HEK293 (cell line): ENCODE measurements around the gene TFPI.
A peak's percentile ranks its signal among the peaks of the same experiment; 100 is the strongest.

Experiments
- CTCF ChIA-PET: fragments of 350-600 bp; formaldehyde crosslinking; extraction: SDS; loops from one replicate; lab custom pipeline; 2021; ENCODE audit warnings: antibody characterized with exemption; lab: Yijun Ruan, JAX
- POLR2A ChIA-PET: fragments of 300-600 bp; formaldehyde crosslinking; extraction: SDS; loops from one replicate; lab custom pipeline; 2020; ENCODE audit warnings: antibody characterized with exemption, inconsistent platforms; lab: Yijun Ruan, JAX
- H3K27ac ChIP-seq: fragments of 200-500 bp; sonication (Bioruptor generic); 2 replicates; pipeline ENCODE4 v1.5.1; 2014; ENCODE audit warnings: low read depth, low read length, control low read depth, inconsistent platforms; ENCODE audit errors: extremely low read depth
- H3K36me3 ChIP-seq, 2 experiments: fragments of 200-500 bp in 1 of 2; sonication (Bioruptor generic) in 1 of 2; 1 replicate in 1 of 2; 2 replicates in 1 of 2; pipeline ENCODE4 v1.5.1; 2014 to 2017; ENCODE audit warnings: inconsistent platforms in 2 of 2, low read length in 2 of 2; ENCODE audit not compliant: control insufficient read depth in 2 of 2, insufficient read depth in 1 of 2
- H3K4me1 ChIP-seq: fragments of 200-500 bp; sonication (Bioruptor generic); 2 replicates; pipeline ENCODE4 v1.5.1; 2014; ENCODE audit warnings: mild to moderate bottlenecking, low read length, inconsistent platforms; ENCODE audit not compliant: control insufficient read depth, insufficient read depth
- H3K4me3 ChIP-seq: 2 replicates; pipeline ENCODE4 v1.5.1; 2011; ENCODE audit warnings: low read depth, mild to moderate bottlenecking, control low read depth, low read length, moderate library complexity
- H3K9me3 ChIP-seq: fragments of 200-500 bp; sonication (Bioruptor generic); 2 replicates; pipeline ENCODE4 v1.5.1; 2014; ENCODE audit warnings: low read depth, low read length, inconsistent platforms; ENCODE audit not compliant: control insufficient read depth, insufficient read depth
- GLI2 ChIP-seq: fragments of 450-650 bp; formaldehyde crosslinking; IDR thresholded peaks from 2 replicates; pipeline ENCODE4; 2017; ENCODE audit warnings: missing biosample characterization, missing genetic modification characterization, low read depth, borderline replicate concordance
- PRDM1 ChIP-seq: fragments of 450-650 bp; formaldehyde crosslinking; IDR thresholded peaks from 2 replicates; pipeline ENCODE4; 2016; ENCODE audit warnings: missing biosample characterization, missing genetic modification characterization
- PRDM6 ChIP-seq: fragments of 450-650 bp; formaldehyde crosslinking; IDR thresholded peaks from 2 replicates; pipeline ENCODE4 v1.5.1; 2017; ENCODE audit warnings: missing biosample characterization, missing genetic modification characterization
- TRIM28 ChIP-seq: IDR thresholded peaks from 2 replicates; pipeline ENCODE4 v1.6.1; 2011; ENCODE audit warnings: low read length, control low read depth, borderline replicate concordance
- WT1 ChIP-seq: fragments of 450-650 bp; formaldehyde crosslinking; IDR thresholded peaks from 2 replicates; pipeline ENCODE4 v1.5.1; 2016; ENCODE audit warnings: missing biosample characterization, missing genetic modification characterization
- ZBTB11 ChIP-seq: fragments of 450-650 bp; formaldehyde crosslinking; conservative IDR thresholded peaks from 2 replicates; pipeline ENCODE4 v1.5.1; 2016; ENCODE audit warnings: low read depth, missing biosample characterization, missing genetic modification characterization
- ZBTB6 ChIP-seq: fragments of 450-650 bp; formaldehyde crosslinking; IDR thresholded peaks from 2 replicates; pipeline ENCODE4 v1.5.1; 2017; ENCODE audit warnings: missing biosample characterization, missing genetic modification characterization
- ZNF133 ChIP-seq: fragments of 450-650 bp; formaldehyde crosslinking; IDR thresholded peaks from 2 replicates; pipeline ENCODE4 v1.5.1; 2016; ENCODE audit warnings: missing biosample characterization, missing genetic modification characterization
- ZNF146 ChIP-seq: fragments of 450-650 bp; formaldehyde crosslinking; IDR thresholded peaks from 2 replicates; pipeline ENCODE4 v1.5.1; 2016; ENCODE audit warnings: missing biosample characterization, missing genetic modification characterization
- ZNF239 ChIP-seq: fragments of 450-650 bp; formaldehyde crosslinking; IDR thresholded peaks from 2 replicates; pipeline ENCODE4 v1.5.1; 2016; ENCODE audit warnings: missing biosample characterization, missing genetic modification characterization
- ZNF302 ChIP-seq: fragments of 450-650 bp; formaldehyde crosslinking; IDR thresholded peaks from 2 replicates; pipeline ENCODE4 v1.5.1; 2016; ENCODE audit warnings: missing biosample characterization, missing genetic modification characterization, low read depth
- ZNF324 ChIP-seq: fragments of 450-650 bp; formaldehyde crosslinking; IDR thresholded peaks from 2 replicates; pipeline ENCODE4 v1.5.1; 2016; ENCODE audit warnings: missing biosample characterization, missing genetic modification characterization
- ZNF335 ChIP-seq: fragments of 450-650 bp; formaldehyde crosslinking; conservative IDR thresholded peaks from 2 replicates; pipeline ENCODE4 v1.5.1; 2016; ENCODE audit warnings: missing biosample characterization, missing genetic modification characterization
- ZNF473 ChIP-seq: fragments of 450-650 bp; formaldehyde crosslinking; IDR thresholded peaks from 2 replicates; pipeline ENCODE4 v1.5.1; 2017; ENCODE audit warnings: missing biosample characterization, missing genetic modification characterization
- ZNF521 ChIP-seq: fragments of 450-650 bp; formaldehyde crosslinking; IDR thresholded peaks from 2 replicates; pipeline ENCODE4 v1.5.1; 2017; ENCODE audit warnings: missing biosample characterization, mild to moderate bottlenecking, missing genetic modification characterization
- ZNF776 ChIP-seq: fragments of 450-650 bp; formaldehyde crosslinking; IDR thresholded peaks from 2 replicates; pipeline ENCODE4 v1.5.0; 2017; ENCODE audit warnings: missing biosample characterization, missing genetic modification characterization, borderline replicate concordance

Gene TFPI

GRCh38 chr2:187504312-187504921 is 49.8 kb downstream of the TFPI start:
- ChIA-PET POLR2A (no interaction called here), CTCF (interaction anchor here (6.6 kb wide), 1 partner anchor 75 kb away, joined by 352 read pairs; no protein-coding TSS in a partner anchor)
- H3K27ac ChIP-seq, result no peak overlapping the region

GRCh38 chr2:187503700-187504099 is 50.5 kb downstream of the TFPI start:
- Histone ChIP-seq H3K27ac (no peak overlapping the region), H3K4me1 (peaks cover 14% of the 10 kb centered on the region), H3K4me3 (no peak overlapping the region), H3K9me3 (no peaks in the 10 kb centered on the region), H3K36me3 (no peaks in the 10 kb centered on the region)
- TF ChIP-seq ZBTB11 (tag by site-specific recombination) (no peak), ZNF473 (tag by site-specific recombination) (no peak), ZBTB6 (tag by site-specific recombination) (no peak), ZNF146 (no peak), ZNF239 (tag by site-specific recombination) (no peak), ZNF324 (tag by site-specific recombination) (no peak), ZNF133 (tag by site-specific recombination) (no peak), ZNF302 (no peak), GLI2 (tag by site-specific recombination) (no peak), WT1 (tag by site-specific recombination) (no peak), ZNF776 (no peak)
- ChIA-PET CTCF (interaction anchor here (0.6 to 6.6 kb wide), 6 partner anchors 11 to 340 kb away, joined by 3 to 352 read pairs (median 6); no protein-coding TSS in a partner anchor), POLR2A (no interaction called here)

More at GRCh38 chr2:187504312-187504921, 49.8 kb downstream of the TFPI start:
- no peaks in the 10 kb centered on the region for H3K9me3 ChIP-seq
- no peak overlapping the region for H3K4me3 ChIP-seq
- no peaks in the 10 kb centered on the region for H3K36me3 ChIP-seq
- TF ChIP-seq PRDM6 (tag by site-specific recombination), result peak; percentile 12; the same call in 1 of the 2 replicates
- no peak for TF ChIP-seq ZNF521 (tag by site-specific recombination)
- TF ChIP-seq ZNF473 (tag by site-specific recombination), result no peak
- TF ChIP-seq PRDM1, result peak; percentile 57; the same call in 1 of the 2 replicates
- 0 out of 2 replicates have a peak, but pooled peaks have one; percentile 18 for TF ChIP-seq ZNF335
- TF ChIP-seq TRIM28, result peak; percentile 46; the same call in 1 of the 2 replicates
- peaks cover 14% of the 10 kb centered on the region for H3K4me1 ChIP-seq
